GM21576 (cell line): Measurements from ENCODE around the gene CELA2A.
"Not testable (repeated sequence)": the region's sequence is repeated elsewhere in the genome, so short reads cannot be mapped to it uniquely, and the experiment has no call there.

Experiments
- ATAC-seq: cut with Tn5 transposase; IDR thresholded peaks from one replicate; pipeline ENCODE4 v1.9.1; 2021; ENCODE audit warnings: mild to moderate bottlenecking, moderate library complexity; ENCODE audit not compliant: unreplicated experiment

The CELA2A gene

GRCh38 chr1:15424981-15425380, 31.6 kb upstream of the CELA2A start:
- ATAC-seq, result no peak

- no peak for ATAC-seq
Observed at GRCh38 chr1:15425521-15425920, 31.0 kb upstream of the CELA2A start.

DNA sequence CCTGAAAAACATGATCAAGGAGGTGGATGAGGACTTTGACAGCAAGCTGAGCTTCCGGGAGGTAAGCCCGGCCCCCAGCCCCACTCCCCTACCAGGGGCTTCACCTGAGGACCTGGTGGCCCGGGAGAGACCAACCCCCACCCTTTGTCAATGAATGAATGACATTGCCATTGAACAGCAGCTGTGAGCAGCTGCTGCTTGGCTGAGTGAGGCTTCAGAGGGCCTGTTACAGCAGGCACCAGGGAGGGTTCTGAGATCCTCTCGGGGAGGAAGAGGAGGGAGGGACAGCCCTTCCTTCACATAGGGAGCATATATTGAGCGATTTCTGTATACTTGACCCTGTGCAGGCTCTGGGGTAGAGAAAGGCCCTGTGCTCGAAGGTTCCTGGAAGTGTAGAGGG, 30.6 kb upstream of the CELA2A start:
- ATAC-seq, result no peak

DNA sequence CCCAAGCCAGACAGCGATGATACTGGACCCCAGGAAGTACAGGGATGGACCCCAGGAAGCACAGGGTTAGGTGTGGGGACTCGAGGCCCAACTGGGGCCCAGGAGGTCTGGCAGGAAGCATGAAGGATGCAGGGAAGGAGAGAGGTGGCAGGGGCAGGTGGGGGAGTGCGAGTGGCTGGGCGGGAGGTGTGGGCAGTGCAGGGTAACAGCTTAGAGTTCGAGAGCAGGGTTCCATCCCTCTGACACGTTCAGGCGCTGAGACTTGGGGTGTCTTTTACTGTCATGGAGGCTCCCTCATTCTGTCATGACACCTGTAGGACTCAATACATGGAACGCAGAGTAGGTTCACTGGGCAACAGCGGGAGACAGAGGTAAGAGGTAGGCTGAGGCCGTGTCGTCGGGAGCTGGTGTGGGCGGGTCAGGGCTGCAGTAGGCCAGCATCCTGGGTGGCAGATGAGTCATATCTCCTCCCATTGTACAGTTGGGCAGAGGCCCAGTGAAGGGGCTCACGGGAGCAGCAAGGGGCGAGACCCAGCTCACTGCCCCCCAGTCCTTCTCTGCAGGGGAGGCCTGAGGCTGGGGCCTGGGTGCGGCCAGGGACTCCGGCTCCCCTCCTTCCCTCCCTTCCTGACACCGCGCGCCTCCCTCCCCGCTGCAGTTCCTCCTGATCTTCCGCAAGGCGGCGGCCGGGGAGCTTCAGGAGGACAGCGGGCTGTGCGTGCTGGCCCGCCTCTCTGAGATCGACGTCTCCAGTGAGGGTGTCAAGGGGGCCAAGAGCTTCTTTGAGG, 29.8 kb upstream of the CELA2A start:
- no peak for ATAC-seq

- ATAC-seq, result no peak
Observed at GRCh38 chr1:15427280-15427666, 29.3 kb upstream of the CELA2A start.

DNA sequence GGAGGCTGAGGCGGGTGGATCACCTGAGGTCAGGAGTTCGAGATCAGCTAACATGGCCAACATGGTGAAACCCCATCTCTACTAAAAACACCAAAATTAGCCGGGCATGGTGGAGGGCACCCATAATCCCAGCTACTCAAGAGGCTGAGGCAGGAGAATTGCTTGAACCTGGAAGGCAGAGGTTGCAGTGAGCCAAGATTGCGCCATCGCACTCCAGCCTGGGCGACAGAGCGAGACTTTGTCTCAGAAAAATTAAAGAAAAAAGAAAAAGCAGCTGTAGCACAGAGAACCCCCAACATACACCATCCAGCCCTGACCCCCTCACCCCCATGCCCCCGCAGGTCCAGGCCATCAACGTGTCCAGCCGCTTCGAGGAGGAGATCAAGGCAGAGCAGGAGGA, 28.3 kb upstream of the CELA2A start:
- ATAC-seq, result not testable (repeated sequence)

GRCh38 chr1:15428815-15429435, 27.6 kb upstream of the CELA2A start:
- no peak for ATAC-seq

DNA sequence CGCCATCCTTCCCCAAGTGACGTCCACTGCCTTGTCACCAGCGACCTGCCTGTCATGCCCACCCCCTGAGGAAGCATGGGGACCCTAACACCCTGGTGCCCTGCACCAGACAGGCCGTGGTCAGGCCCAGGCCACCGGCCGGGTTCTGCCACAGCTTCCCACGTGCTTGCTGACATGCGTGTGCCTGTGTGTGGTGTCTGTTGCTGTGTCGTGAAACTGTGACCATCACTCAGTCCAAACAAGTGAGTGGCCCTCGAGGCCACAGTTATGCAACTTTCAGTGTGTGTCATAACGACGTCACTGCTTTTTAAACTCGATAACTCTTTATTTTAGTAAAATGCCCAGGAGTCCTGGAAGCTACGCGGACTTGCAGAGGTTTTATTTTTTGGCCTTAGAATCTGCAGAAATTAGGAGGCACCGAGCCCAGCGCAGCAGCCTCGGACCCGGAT, 26.8 kb upstream of the CELA2A start:
- ATAC-seq, result no peak

- no peak for ATAC-seq
Observed at GRCh38 chr1:15430787-15431570, 25.6 kb upstream of the CELA2A start.

GRCh38 chr1:15431571-15431948, 25.0 kb upstream of the CELA2A start:
- no peak for ATAC-seq

GRCh38 chr1:15432324-15432723, 24.2 kb upstream of the CELA2A start:
- ATAC-seq, result no peak

DNA sequence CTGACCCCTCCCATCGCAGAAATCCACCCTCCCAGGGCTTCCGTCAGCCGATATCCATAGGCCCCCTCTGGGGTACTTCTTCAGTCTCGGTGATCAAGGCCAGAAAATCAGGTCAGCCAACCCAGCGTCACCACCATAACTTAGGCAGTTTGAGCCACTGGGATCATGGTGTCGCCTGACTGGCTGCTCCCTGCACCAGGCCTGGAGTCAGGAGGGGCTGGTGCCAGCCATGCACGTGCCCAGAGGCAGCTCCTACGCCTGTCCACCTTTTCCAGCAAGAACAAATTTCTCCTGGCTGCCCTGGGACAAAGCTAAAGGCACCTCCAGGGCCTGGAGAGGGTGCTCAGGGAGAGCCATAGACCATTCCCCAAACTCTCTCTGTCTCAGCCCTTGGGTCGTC, 23.1 kb upstream of the CELA2A start:
- no peak for ATAC-seq

- not testable (repeated sequence) for ATAC-seq
Observed at GRCh38 chr1:15434739-15435138, 21.8 kb upstream of the CELA2A start.

DNA sequence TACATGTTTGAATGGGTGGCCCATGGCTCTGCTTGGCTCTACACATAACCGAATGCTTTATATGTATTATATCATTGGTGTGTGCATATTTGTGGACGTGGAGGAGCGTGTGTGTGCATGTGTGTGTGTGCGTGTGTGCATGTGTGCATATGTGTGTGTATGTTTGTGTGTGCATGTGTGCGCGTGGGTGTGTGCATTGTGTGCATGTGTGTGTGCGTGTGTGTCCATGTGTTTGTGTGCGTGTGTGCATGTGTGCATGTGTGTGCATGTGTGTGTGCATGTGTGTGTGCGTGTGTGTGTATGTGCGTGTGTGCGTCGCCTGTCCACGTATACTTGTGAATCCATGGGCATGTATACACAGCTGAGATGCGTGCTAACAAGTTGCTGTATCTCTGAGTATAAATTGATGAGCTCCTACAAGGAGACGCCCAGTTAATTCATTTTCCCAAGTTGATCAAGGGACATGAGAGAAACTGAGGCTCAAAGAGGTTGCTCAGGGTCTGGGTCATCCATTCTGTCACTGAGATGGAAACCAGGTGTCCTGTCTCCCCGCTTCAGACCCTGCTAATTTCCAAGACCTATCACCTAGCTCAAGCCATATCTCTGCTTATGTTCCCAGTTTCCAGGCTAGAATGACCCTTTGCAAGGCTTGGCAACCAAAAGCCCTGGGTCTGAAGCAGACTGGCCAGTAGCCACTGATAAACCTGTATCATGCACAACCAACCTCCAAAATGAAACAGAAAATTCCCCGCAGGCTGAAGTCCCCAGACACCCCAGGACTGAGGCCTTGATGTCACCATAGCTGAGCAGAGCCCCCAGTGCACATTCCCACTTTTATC, 21.1 kb upstream of the CELA2A start:
- no peak for ATAC-seq

DNA sequence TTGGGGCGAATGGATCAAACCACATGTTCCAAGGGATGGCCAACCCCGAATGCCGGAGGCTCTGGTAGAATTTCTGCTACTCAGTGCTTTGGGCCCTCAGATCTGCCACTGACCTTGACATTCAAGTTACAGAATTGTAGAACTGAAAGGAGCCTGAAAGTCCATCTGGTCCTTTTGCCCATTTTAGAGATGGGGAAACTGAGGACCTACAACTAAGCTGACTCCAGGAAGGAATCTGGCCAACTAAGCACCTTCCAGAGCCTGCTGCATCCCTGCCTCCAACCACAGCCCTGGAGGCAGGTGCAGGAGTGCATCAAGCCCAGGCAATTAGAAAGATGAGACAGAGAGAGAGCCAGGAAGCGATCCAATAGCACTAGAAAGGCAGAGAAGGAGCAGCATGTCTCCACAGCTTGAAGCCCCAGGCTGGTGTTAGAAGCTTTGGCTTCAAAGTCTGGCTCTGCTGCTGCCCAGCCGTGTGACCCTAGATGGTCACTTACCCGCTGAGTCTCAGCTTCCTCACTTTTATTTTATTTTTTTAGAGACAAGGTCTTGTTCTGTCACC, 19.6 kb upstream of the CELA2A start:
- ATAC-seq, result no peak

DNA sequence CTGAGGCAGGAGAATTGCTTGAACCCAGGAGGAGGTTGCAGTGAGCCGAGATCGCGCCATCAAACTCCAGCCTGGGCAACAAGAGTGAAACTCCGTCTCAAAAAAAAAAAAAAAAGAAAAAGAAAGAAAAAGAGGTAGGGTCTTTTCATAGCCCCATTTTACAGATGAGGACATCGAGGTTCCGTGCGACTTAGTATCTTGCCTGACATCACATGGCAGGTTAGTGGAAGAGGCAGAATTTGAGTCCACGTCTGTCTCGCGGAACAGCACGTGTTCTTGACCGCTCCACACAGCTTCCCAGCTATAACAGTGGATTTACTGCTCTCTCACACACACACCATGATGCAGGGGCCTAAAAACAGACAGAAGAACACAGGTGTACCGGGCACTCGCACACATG, 17.2 kb upstream of the CELA2A start:
- no peak for ATAC-seq

DNA sequence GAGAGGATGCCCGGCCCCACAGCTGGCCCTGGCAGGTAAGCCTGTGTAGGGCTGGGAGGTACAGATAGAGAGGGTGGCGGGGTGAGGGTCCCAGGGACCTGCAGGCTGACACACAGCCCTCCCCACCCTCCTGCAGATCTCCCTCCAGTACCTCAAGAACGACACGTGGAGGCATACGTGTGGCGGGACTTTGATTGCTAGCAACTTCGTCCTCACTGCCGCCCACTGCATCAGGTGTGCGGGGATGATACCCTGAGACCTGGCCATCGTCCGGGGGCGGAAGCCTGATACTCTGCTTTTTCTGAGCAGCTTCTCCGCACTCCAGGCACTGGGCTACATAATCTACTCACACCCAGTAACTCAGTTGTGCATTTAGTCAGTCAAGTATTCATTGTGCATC, 16.2 kb upstream of the CELA2A start:
- ATAC-seq, result no peak

DNA sequence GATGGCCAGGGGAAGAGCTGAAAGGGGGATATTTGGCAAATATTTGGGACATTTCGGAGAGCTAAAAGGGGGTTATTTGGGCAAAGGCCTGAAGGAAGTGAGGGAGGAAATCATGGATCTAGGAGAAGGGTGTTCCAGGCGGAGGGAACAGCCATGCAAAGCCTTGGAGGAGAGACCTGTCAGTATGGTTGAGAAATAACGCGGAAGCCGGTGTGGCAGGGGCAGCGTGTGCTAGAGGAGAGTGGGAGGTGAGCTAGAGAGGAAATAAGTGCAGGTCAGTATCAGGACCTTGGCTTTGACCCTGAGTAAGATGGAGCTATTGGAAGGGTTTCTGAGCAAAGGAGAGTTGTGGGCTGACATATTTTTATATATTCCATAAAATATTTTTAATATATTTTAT, 15.3 kb upstream of the CELA2A start:
- ATAC-seq, result no peak

- no peak for ATAC-seq
Observed at GRCh38 chr1:15442119-15442518, 14.4 kb upstream of the CELA2A start.

GRCh38 chr1:15442759-15443158, 13.8 kb upstream of the CELA2A start:
- no peak for ATAC-seq

GRCh38 chr1:15443281-15443680, 13.3 kb upstream of the CELA2A start:
- no peak for ATAC-seq
